Fibroblast of lung (primary cell): ENCODE measurements around the gene CLDN18. TPM values are rescaled to one million over a fixed set of nuclear protein-coding genes. Genes with fewer than 3 reads are reported as not detected.

ENCODE experiments used
- DNase-seq, 2 donors: peaks; one replicate each; pipeline versions ENCODE4 v3.0.0 to v3.0.0-alpha.2; 2010; ENCODE audit warnings: low read depth in 2 of 2
- H2AFZ ChIP-seq: 2 replicates; pipeline ENCODE4 v1.5.1; 2012; ENCODE audit warnings: low read length, control low read depth, inconsistent platforms
- H3K27ac ChIP-seq: 2 replicates; pipeline ENCODE4 v1.5.1; 2011; ENCODE audit warnings: low read length, control low read depth; ENCODE audit not compliant: insufficient read depth
- H3K27me3 ChIP-seq: 2 replicates; pipeline ENCODE4 v1.5.1; 2011; ENCODE audit warnings: mild to moderate bottlenecking, low read length; ENCODE audit not compliant: control insufficient read depth, insufficient read depth
- H3K36me3 ChIP-seq: 2 replicates; pipeline ENCODE4 v1.5.1; 2011; ENCODE audit warnings: low read length; ENCODE audit not compliant: control insufficient read depth, insufficient read depth
- H3K4me1 ChIP-seq: 2 replicates; pipeline ENCODE4 v1.5.1; 2011; ENCODE audit warnings: low read length; ENCODE audit not compliant: control insufficient read depth, insufficient read depth; ENCODE audit errors: extremely low read depth
- H3K4me2 ChIP-seq: 2 replicates; pipeline ENCODE4 v1.5.1; 2011; ENCODE audit warnings: low read length, control low read depth; ENCODE audit not compliant: insufficient read depth; ENCODE audit errors: extremely low read depth
- H3K4me3 ChIP-seq, 4 experiments: fragments of 200-600 bp in 1 of 4; sonication (generic) in 1 of 4; replicated peaks in 1 of 4; 2 replicates each; pipeline ENCODE4 v1.5.1; 2011 to 2016; ENCODE audit warnings: low read length in 4 of 4, low read depth in 3 of 4, mild to moderate bottlenecking in 3 of 4, control low read depth in 2 of 4, inconsistent platforms in 1 of 4, mixed read lengths in 1 of 4; ENCODE audit not compliant: insufficient read depth in 1 of 4; ENCODE audit errors: control extremely low read depth in 1 of 4
- H3K79me2 ChIP-seq: 2 replicates; pipeline ENCODE4 v1.5.1; 2012; ENCODE audit warnings: mild to moderate bottlenecking, low read length, inconsistent platforms; ENCODE audit not compliant: control insufficient read depth, insufficient read depth
- H3K9ac ChIP-seq: 2 replicates; pipeline ENCODE4 v1.5.1; 2011; ENCODE audit warnings: mild to moderate bottlenecking, low read length, control low read depth; ENCODE audit not compliant: insufficient read depth
- H3K9me3 ChIP-seq: 2 replicates; pipeline ENCODE4 v1.5.1; 2012; ENCODE audit warnings: low read depth, low read length; ENCODE audit not compliant: control insufficient read depth, insufficient read depth
- H4K20me1 ChIP-seq: 2 replicates; pipeline ENCODE4 v1.5.1; 2011; ENCODE audit warnings: low read length; ENCODE audit not compliant: control insufficient read depth, insufficient read depth; ENCODE audit errors: extremely low read depth
- CTCF ChIP-seq, 2 donors: IDR thresholded peaks in 1 of 2; conservative IDR thresholded peaks in 1 of 2; 1 replicate in 1 of 2; 2 replicates in 1 of 2; pipeline ENCODE4 v1.5.1; 2011 to 2012; ENCODE audit warnings: low read length in 2 of 2, control low read depth in 1 of 2, inconsistent platforms in 1 of 2, low read depth in 1 of 2, mild to moderate bottlenecking in 1 of 2
- EZH2 ChIP-seq: IDR thresholded peaks from 2 replicates; pipeline ENCODE4 v1.5.1; 2012; ENCODE audit warnings: low read length, control low read depth, mild to moderate bottlenecking; ENCODE audit errors: missing control alignments
- polyA plus RNA-seq, 2 donors: library from polyadenylated mRNA; depleted of rRNA in 1 of 2; stranded (reverse) in 1 of 2; unstranded in 1 of 2; fragments of >200 nt; gene quantifications; 2 replicates each; pipeline ENCODE4 v1.2.1, GENCODE V29; 2011 to 2012; ENCODE audit warnings: missing spikeins in 1 of 2
- total RNA-seq: library from RNA; depleted of rRNA; stranded (reverse); fragments of >200 nt; gene quantifications from 2 replicates; pipeline ENCODE4 v1.2.1, GENCODE V29; 2014

CLDN18 gene
- total and polyA plus RNA-seq, 2 donors (not counting 1 experiment from before 2014, with no cell fraction given) = not detected

- Histone ChIP-seq H3K4me1 (no peaks in the 10 kb centered on the region), H3K36me3 (no peaks in the 10 kb centered on the region), H3K9ac (no peak overlapping the region), H3K27ac (no peak overlapping the region), H3K9me3 (no peaks in the 10 kb centered on the region), H4K20me1 (no peaks in the 10 kb centered on the region), H3K4me2 (no peak overlapping the region), H3K4me3 (no peak overlapping the region), H3K27me3 (no peaks in the 10 kb centered on the region), H2AFZ (no peak overlapping the region), H3K79me2 (no peaks in the 10 kb centered on the region)
- TF ChIP-seq EZH2 = no peak
- TF ChIP-seq CTCF (conservative IDR thresholded peaks at IDR 0.05 in 1 of 2, IDR thresholded peaks at IDR 0.05 in 1 of 2; ENCODE audit: low read depth in 1 of 2, low read length in 2 of 2) = no peak
- DNase-seq = no peak
These were observed 15.6 kb downstream of the CLDN18 start for GRCh38 chr3:138025553-138025952.

DNA sequence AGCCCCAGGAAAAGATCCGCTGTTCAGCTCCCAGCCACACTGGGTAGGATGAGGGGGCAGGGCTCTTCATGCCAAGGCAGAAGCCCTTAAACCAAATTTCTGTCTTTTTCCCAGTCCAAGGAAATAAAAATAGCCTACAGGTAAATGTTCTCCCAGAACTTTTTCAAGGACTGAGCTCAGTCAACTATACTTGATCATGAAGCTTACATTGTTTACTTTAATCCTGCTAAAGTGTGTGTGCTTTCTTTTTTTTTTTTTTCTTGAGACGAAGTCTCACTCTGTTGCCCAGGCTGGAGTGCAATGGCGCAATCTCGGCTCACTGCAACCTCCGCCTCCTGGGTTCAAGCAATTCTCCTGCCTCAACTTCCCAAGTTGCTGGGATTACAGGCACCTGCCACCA is 17.9 kb downstream of the CLDN18 start:
- Histone ChIP-seq H3K9ac (no peak overlapping the region), H3K27me3 (no peaks in the 10 kb centered on the region), H3K4me2 (no peak overlapping the region), H4K20me1 (no peaks in the 10 kb centered on the region), H3K4me1 (no peaks in the 10 kb centered on the region), H3K27ac (no peak overlapping the region), H3K9me3 (no peaks in the 10 kb centered on the region), H3K36me3 (no peaks in the 10 kb centered on the region), H3K79me2 (no peaks in the 10 kb centered on the region), H3K4me3 (no peak overlapping the region), H2AFZ (no peak overlapping the region)
- TF ChIP-seq CTCF (conservative IDR thresholded peaks at IDR 0.05 in 1 of 2, IDR thresholded peaks at IDR 0.05 in 1 of 2; ENCODE audit: low read depth in 1 of 2, low read length in 2 of 2) (no peak), EZH2 (no peak)
- DNase-seq = no peak

DNA sequence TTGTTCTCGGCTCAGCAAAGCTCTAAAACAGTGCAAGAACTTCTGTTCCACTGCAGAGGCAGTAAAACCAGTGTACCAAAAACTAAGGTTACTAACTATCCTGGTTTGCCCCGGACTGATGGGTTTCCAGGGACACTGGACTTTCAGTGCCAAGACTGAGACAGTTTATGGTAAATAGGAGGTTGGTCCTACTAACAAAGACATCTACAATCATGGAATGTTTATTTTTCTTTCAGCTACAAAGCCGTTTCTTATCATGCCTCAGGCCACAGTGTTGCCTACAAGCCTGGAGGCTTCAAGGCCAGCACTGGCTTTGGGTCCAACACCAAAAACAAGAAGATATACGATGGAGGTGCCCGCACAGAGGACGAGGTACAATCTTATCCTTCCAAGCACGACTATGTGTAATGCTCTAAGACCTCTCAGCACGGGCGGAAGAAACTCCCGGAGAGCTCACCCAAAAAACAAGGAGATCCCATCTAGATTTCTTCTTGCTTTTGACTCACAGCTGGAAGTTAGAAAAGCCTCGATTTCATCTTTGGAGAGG is 20.8 kb downstream of the CLDN18 start:
- H3K9ac ChIP-seq = no peak overlapping the region
- H3K27me3 ChIP-seq = no peaks in the 10 kb centered on the region
- H4K20me1 ChIP-seq = no peaks in the 10 kb centered on the region
- H3K79me2 ChIP-seq = no peaks in the 10 kb centered on the region
- H3K27ac ChIP-seq = no peak overlapping the region
- H3K9me3 ChIP-seq = no peaks in the 10 kb centered on the region
- H3K4me3 ChIP-seq = no peak overlapping the region
- TF ChIP-seq EZH2 (no peak), CTCF (conservative IDR thresholded peaks at IDR 0.05 in 1 of 2, IDR thresholded peaks at IDR 0.05 in 1 of 2; ENCODE audit: low read depth in 1 of 2, low read length in 2 of 2) (no peak)
- H3K4me2 ChIP-seq = no peak overlapping the region
- no peak for DNase-seq
- no peak overlapping the region for H2AFZ ChIP-seq
- H3K4me1 ChIP-seq = no peaks in the 10 kb centered on the region
- no peaks in the 10 kb centered on the region for H3K36me3 ChIP-seq
